Measurements from ENCODE around the gene NDUFAF2. TPM values are rescaled to one million over a fixed set of nuclear protein-coding genes. Genes with fewer than 3 reads are reported as not detected.

The NDUFAF2 gene
- total and polyA plus RNA-seq, 2 of the 8 experiments (the other 6 are each of a cell fraction or from before 2014, with no cell fraction given), result 10.7 to 46.5 TPM

DNA sequence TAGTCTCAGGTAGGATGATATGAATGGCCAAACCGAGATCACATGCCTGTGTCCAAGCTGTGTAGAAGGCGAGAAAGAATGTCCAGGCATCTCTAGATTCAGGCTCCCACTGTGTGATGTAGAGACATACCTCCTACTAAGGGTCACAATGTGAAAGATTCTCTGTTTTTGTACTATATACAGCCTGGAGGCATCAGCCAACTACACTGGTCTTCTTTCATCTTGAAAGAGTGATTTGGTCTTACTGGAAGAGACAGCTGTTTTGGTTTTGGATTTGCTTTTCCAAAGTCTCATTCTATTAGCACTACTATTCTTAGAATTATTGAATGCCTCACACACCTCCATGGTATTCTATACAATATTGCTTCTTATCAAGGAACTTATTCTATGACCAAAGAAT, 26.5 kb upstream of the NDUFAF2 start:
- Histone ChIP-seq H4K20me1 (replicated peaks in 1 of 2; ENCODE audit: control insufficient read depth in 1 of 2, insufficient read depth in 2 of 2, low read length in 2 of 2) (no peaks in the 10 kb centered on the region), H2BK12ac (ENCODE audit: low read depth, low read length) (no peak overlapping the region), H3K36me3 (ENCODE audit: control insufficient read depth in 2 of 4, insufficient read depth in 4 of 4, low read length in 3 of 4) (peaks cover 0 to 5% (median 0%) of the 10 kb centered on the region in 4 experiments; a peak in 2 of 8 replicates), H3K23ac (ENCODE audit: insufficient read length) (no peak overlapping the region), H3K56ac (replicated peaks; ENCODE audit: insufficient read length, low read depth, low read length) (no peak overlapping the region), H3K4ac (replicated peaks; ENCODE audit: insufficient read length, low read depth, low read length) (no peak overlapping the region), H2AFZ (ENCODE audit: low read length) (no peak overlapping the region), H3K4me3 (ENCODE audit: extremely low read depth in 1 of 4, insufficient read depth in 2 of 4, low read depth in 3 of 4, low read length in 4 of 4) (no peak overlapping the region), H3K4me2 (ENCODE audit: insufficient read depth in 1 of 2, low read depth in 2 of 2, low read length in 2 of 2) (no peak overlapping the region), H3K14ac (ENCODE audit: insufficient read length) (no peak overlapping the region), H2BK20ac (ENCODE audit: low read length) (no peak overlapping the region), H3K79me2 (ENCODE audit: control insufficient read depth in 1 of 2, insufficient read depth in 2 of 2, low read length in 2 of 2) (no peaks in the 10 kb centered on the region), H2BK15ac (ENCODE audit: low read length) (no peak overlapping the region), H3K27ac (ENCODE audit: low read depth, low read length) (no peak overlapping the region), H4K5ac (ENCODE audit: insufficient read length, low read depth, low read length) (no peak overlapping the region), H4K8ac (ENCODE audit: extremely low read depth, insufficient read depth, low read length) (no peak overlapping the region), H3K18ac (ENCODE audit: extremely low read depth, low read length) (no peak overlapping the region), H3K9me3 (ENCODE audit: insufficient read depth in 2 of 2, low read depth in 1 of 2, low read length in 1 of 2) (no peaks in the 10 kb centered on the region), H3K27me3 (replicated peaks in 1 of 4; ENCODE audit: control insufficient read depth in 3 of 4, extremely low read depth in 1 of 4, insufficient read depth in 3 of 4, low read length in 3 of 4) (no peaks in the 10 kb centered on the region), H4K91ac (replicated peaks; ENCODE audit: insufficient read length, low read length) (no peak overlapping the region), H2BK5ac (ENCODE audit: low read depth, low read length) (no peak overlapping the region), H2AK5ac (ENCODE audit: low read depth, low read length) (no peak overlapping the region), H3K9ac (replicated peaks in 1 of 4; ENCODE audit: extremely low read depth in 1 of 4, low read depth in 3 of 4, low read length in 3 of 4) (no peak overlapping the region), H2BK120ac (replicated peaks; ENCODE audit: low read depth, low read length) (no peak overlapping the region), H3K23me2 (ENCODE audit: low read depth, low read length) (no peaks in the 10 kb centered on the region), H3K4me1 (replicated peaks in 1 of 4; ENCODE audit: control insufficient read depth in 3 of 4, insufficient read depth in 4 of 4, low read length in 3 of 4) (no peaks in the 10 kb centered on the region), H3K79me1 (ENCODE audit: low read depth, low read length) (no peaks in the 10 kb centered on the region)
- TF ChIP-seq POLR2AphosphoS5 (IDR thresholded peaks at IDR 0.05; ENCODE audit: low read depth, low read length) (no peak), KDM5A (IDR thresholded peaks at IDR 0.05; ENCODE audit: low read length) (no peak), BCL11A (IDR thresholded peaks at IDR 0.05; ENCODE audit: low read depth in 2 of 2, low read length in 2 of 2) (no peak), EP300 (IDR thresholded peaks at IDR 0.05; ENCODE audit: borderline replicate concordance in 1 of 2, low read depth in 2 of 2, low read length in 2 of 2) (no peak), PHF8 (conservative IDR thresholded peaks at IDR 0.05; ENCODE audit: low read depth, low read length) (no peak), BACH1 (IDR thresholded peaks at IDR 0.05; ENCODE audit: low read length) (no peak), RBBP5 (IDR thresholded peaks at IDR 0.05; ENCODE audit: borderline replicate concordance, low read depth, low read length) (no peak)
- 91% methylated on average over 2 of the region's 2 CpGs; no CpG with 5 or more reads in 1 of the 2 experiments for WGBS, 2 experiments (ENCODE audit: extremely low coverage in 1 of 2, insufficient coverage in 1 of 2, insufficient read length in 1 of 2, insufficient replicate concordance in 2 of 2, low coverage in 1 of 2, low lambda C conversion rate in 2 of 2, missing lambda C conversion rate in 1 of 2)
- FAIRE-seq (no peak), DNase-seq (ENCODE audit: low read depth in 1 of 2, low spot score in 2 of 2) (no peak)
- CTCF ChIA-PET (ENCODE audit: partially characterized antibody), result interaction anchor here (0.6 to 2.5 kb wide), 4 partner anchors 9 to 1422 kb away, joined by 3 to 9 read pairs (median 3); no protein-coding TSS in a partner anchor
- POLR2A ChIA-PET (ENCODE audit: partially characterized antibody), result interaction anchor here (0.5 to 1.0 kb wide), 2 partner anchors 9 to 27 kb away, joined by 4 read pairs; no protein-coding TSS in a partner anchor
